Adrenal gland (tissue), 12 donors: Measurements from ENCODE around the gene LPO. TPM values are rescaled to one million over a fixed set of nuclear protein-coding genes. Genes with fewer than 3 reads are reported as not detected.

Experiments
- DNase-seq, 7 donors: peaks; one replicate each; pipeline ENCODE4 v3.0.0-alpha.2; 2019 to 2020
- H3K27ac ChIP-seq, 5 donors: fragments of 200-600 bp; sonication (generic) in 4 of 5; 1 replicate in 3 of 5; 2 replicates in 2 of 5; pipeline versions ENCODE4 v1.5.1 to v1.8.0; 2016 to 2020; ENCODE audit warnings: mild to moderate bottlenecking in 1 of 5
- H3K27me3 ChIP-seq: fragments of 200-600 bp; 2 replicates; pipeline ENCODE4 v1.8.0; 2021
- H3K36me3 ChIP-seq, 2 donors: fragments of 200-600 bp; replicated peaks in 1 of 2; 1 replicate in 1 of 2; 2 replicates in 1 of 2; pipeline versions ENCODE4 v1.5.1 to v1.8.0; 2018 to 2022
- H3K4me1 ChIP-seq, 2 donors: fragments of 200-600 bp; replicated peaks in 1 of 2; 1 replicate in 1 of 2; 2 replicates in 1 of 2; pipeline versions ENCODE4 v1.5.1 to v1.8.0; 2018 to 2021
- H3K4me3 ChIP-seq, 4 donors: fragments of 200-600 bp; sonication (generic) in 3 of 4; one replicate each; pipeline ENCODE4 v1.5.1; 2016 to 2018
- H3K9me3 ChIP-seq, 3 donors: fragments of 200-600 bp; sonication (generic) in 1 of 3; replicated peaks in 1 of 3; 1 replicate in 2 of 3; 2 replicates in 1 of 3; pipeline versions ENCODE4 v1.5.1 to v1.8.0; 2016 to 2021
- POLR2A ChIP-seq, 2 donors: fragments of 450-650 bp; IDR thresholded peaks; one replicate each; pipeline ENCODE4 v1.6.1; 2017; ENCODE audit warnings: antibody characterized with exemption in 2 of 2, mild to moderate bottlenecking in 2 of 2, moderate library complexity in 1 of 2
- WGBS, 4 donors: extraction: QIAGEN DNeasy Blood & Tissue Kit in 2 of 4; methylation state at CpG; one replicate each; pipeline versions ENCODE4 v1.1.5 to v1.1.7; 2013 to 2017; 5-methylcytosine and 5-hydroxymethylcytosine counted together
- intact Hi-C, 2 donors: fragments of 100-400 bp; cut with DNase I; formaldehyde crosslinking; loops; one replicate each; pipeline versions ENCODE4 v1.14.1 to v1.15.0; 2022 to 2023
- polyA plus RNA-seq, 3 donors: library from polyadenylated mRNA; stranded (reverse); fragments of 200-250 nt in 2 of 3; fragments of 350-450 nt in 1 of 3; fragmentation: Illumina TruSeq in 1 of 3; extraction: RNeasy Lipid Tissue Mini Kit (QIAGEN cat#74804) in 1 of 3; gene quantifications; one replicate each; pipeline ENCODE4 v1.2.3, GENCODE V29; 2013 to 2014
- total RNA-seq, 9 donors: library from RNA; depleted of rRNA in 4 of 9; stranded (reverse); fragments of >200 nt in 4 of 9; fragments of 120-200 nt in 1 of 9; fragmentation: NEBNext Ultra II Directional in 1 of 9; extraction: Animal tissue kit (Norgen Biotek cat#: 25700) in 1 of 9; gene quantifications; one replicate each; pipeline versions ENCODE4 v1.1.0 to v1.2.4, GENCODE V29; 2013 to 2023
- TF ChIP-seq, protein P1 (sequence below), 6 experiments: fragments of 450-650 bp in 4 of 6; fragments of 200-600 bp in 2 of 6; sonication (generic) in 1 of 6; IDR thresholded peaks; 1 replicate in 5 of 6; 2 replicates in 1 of 6; pipeline versions ENCODE4 v1.5.1 to v1.8.0; 2016 to 2021; ENCODE audit warnings: antibody characterized with exemption in 6 of 6, mild to moderate bottlenecking in 2 of 6, moderate library complexity in 1 of 6
- donor health status: healthy with polysubstance abuse.
- donor health status: Bipolar disorder and iron deficiency.
- donor health status: DM: yes; HTN: yes; CAD: no.
- donor health status: DM: no; HTN: no; CAD: no.
- donor health status: DM: no; HTN: no; CAD: no.
- donor health status: DM: yes; HTN: yes; CAD: no.

The LPO gene
- total and polyA plus RNA-seq, 12 donors, result 0.06 to 0.16 TPM; not detected in 10

DNA sequence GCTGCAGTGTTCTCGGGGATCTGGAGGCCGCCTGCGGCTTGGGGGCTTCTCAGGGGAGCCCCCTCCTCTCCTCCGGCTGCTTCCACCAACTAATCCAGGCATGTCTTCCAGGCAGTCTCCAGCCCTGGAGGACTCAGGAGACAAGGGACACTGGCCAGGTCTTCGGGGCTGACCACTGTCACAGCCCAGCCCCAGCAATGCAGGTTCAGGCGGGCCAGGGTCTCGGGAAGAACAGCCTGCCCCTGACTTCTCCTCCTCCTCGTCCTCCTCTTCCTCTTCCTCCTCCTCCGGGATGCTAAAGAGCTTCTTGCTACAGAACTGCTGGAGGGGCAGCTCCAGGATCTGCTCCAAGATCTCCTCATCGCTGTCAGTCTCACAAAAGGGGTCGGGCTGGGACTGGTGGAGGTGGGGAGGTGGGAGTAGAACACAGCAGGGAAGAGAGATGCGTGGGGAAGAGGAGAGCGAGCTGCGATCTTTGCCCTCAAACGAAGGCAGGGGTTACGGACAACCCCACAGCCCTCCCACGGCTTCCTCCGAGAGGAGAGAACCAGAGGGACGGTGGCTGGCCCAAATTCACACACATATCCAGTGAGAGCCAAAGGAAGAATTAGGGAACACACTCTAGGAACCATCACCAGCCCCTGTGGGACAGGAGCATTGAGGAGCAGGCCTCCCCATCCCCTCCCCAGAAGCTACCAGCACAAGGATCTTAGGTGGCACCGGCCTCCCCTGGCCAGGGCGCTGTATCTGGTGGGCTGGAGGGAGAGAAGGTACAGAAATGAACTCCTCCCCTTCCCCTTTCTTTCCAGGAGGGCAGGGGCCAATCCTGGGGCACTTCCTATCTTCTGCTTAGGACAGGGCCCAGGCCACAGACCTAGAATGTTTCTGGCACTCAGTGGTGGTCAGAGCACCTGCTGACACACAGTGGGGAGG, 70.9 kb downstream of the LPO start:
- peak in 2 of 7 donors; percentile 9 to 13 for DNase-seq
- Histone ChIP-seq H3K4me3 (no peak overlapping the region), H3K27me3 (no peaks in the 10 kb centered on the region), H3K4me1 (no peaks in the 10 kb centered on the region), H3K9me3 (no peaks in the 10 kb centered on the region), H3K36me3 (no peaks in the 10 kb centered on the region), H3K27ac (no peak overlapping the region)
- TF ChIP-seq, protein P1, sequence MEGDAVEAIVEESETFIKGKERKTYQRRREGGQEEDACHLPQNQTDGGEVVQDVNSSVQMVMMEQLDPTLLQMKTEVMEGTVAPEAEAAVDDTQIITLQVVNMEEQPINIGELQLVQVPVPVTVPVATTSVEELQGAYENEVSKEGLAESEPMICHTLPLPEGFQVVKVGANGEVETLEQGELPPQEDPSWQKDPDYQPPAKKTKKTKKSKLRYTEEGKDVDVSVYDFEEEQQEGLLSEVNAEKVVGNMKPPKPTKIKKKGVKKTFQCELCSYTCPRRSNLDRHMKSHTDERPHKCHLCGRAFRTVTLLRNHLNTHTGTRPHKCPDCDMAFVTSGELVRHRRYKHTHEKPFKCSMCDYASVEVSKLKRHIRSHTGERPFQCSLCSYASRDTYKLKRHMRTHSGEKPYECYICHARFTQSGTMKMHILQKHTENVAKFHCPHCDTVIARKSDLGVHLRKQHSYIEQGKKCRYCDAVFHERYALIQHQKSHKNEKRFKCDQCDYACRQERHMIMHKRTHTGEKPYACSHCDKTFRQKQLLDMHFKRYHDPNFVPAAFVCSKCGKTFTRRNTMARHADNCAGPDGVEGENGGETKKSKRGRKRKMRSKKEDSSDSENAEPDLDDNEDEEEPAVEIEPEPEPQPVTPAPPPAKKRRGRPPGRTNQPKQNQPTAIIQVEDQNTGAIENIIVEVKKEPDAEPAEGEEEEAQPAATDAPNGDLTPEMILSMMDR (IDR thresholded peaks at IDR 0.05), result no peak
- intact Hi-C loops, result loop anchor here in 1 of 2 donors (5.0 kb wide), 1 partner anchor 43 kb away; the partner anchor contains the start of gene SUPT4H1
- WGBS, 4 donors, result 82 to 86% (median 85%) methylated on average over 17 to 21 of the region's 21 CpGs

GRCh38 chr17:58309918-58310259, 71.5 kb downstream of the LPO start:
- peak in 1 of 7 donors; percentile 5 for DNase-seq
- Histone ChIP-seq H3K4me1 (no peaks in the 10 kb centered on the region), H3K27me3 (no peaks in the 10 kb centered on the region), H3K4me3 (no peak overlapping the region), H3K36me3 (no peaks in the 10 kb centered on the region), H3K9me3 (no peaks in the 10 kb centered on the region), H3K27ac (no peak overlapping the region)
- intact Hi-C loops, result loop anchor here in 1 of 2 donors (5.0 kb wide), 1 partner anchor 42 kb away; the partner anchor contains the start of gene SUPT4H1
- no peak for TF ChIP-seq POLR2A (IDR thresholded peaks at IDR 0.05)
- TF ChIP-seq, protein P1 (IDR thresholded peaks at IDR 0.05), result no peak
- 60 to 79% (median 64%) methylated on average over 4 to 5 of the region's 5 CpGs for WGBS, 4 donors

GRCh38 chr17:58310511-58311428, 72.4 kb downstream of the LPO start:
- DNase-seq, result peak in 2 of 7 donors; percentile 13 to 19
- TF ChIP-seq, protein P1 (IDR thresholded peaks at IDR 0.05), result no peak
- TF ChIP-seq POLR2A (IDR thresholded peaks at IDR 0.05), result no peak
- Histone ChIP-seq H3K27me3 (no peaks in the 10 kb centered on the region), H3K4me1 (no peaks in the 10 kb centered on the region), H3K27ac (no peak overlapping the region), H3K36me3 (no peaks in the 10 kb centered on the region), H3K9me3 (no peaks in the 10 kb centered on the region), H3K4me3 (no peak overlapping the region)
- intact Hi-C loops, result no loop called here
- WGBS, 4 donors, result 91 to 93% (median 91%) methylated on average over 21 to 23 of the region's 23 CpGs

- intact Hi-C loops, result no loop called here
- DNase-seq, result peak in 1 of 7 donors; percentile 8
- WGBS, 4 donors, result 92 to 100% (median 93%) methylated on average over 3 to 9 of the region's 9 CpGs
These were observed 73.1 kb downstream of the LPO start for GRCh38 chr17:58311429-58311894.

More at GRCh38 chr17:58311429-58311894, 73.1 kb downstream of the LPO start:
- H3K27me3 ChIP-seq, result no peaks in the 10 kb centered on the region
- H3K4me1 ChIP-seq, result no peaks in the 10 kb centered on the region
- H3K36me3 ChIP-seq, result no peaks in the 10 kb centered on the region
- H3K27ac ChIP-seq, result no peak overlapping the region
- TF ChIP-seq POLR2A (IDR thresholded peaks at IDR 0.05), result no peak
- TF ChIP-seq, protein P1 (IDR thresholded peaks at IDR 0.05), result no peak
- no peaks in the 10 kb centered on the region for H3K9me3 ChIP-seq
- no peak overlapping the region for H3K4me3 ChIP-seq
